ENCODE measurements around the gene UXT.
"Not testable (repeated sequence)": the region's sequence is repeated elsewhere in the genome, so short reads cannot be mapped to it uniquely, and the experiment has no call there.

The UXT gene

DNA sequence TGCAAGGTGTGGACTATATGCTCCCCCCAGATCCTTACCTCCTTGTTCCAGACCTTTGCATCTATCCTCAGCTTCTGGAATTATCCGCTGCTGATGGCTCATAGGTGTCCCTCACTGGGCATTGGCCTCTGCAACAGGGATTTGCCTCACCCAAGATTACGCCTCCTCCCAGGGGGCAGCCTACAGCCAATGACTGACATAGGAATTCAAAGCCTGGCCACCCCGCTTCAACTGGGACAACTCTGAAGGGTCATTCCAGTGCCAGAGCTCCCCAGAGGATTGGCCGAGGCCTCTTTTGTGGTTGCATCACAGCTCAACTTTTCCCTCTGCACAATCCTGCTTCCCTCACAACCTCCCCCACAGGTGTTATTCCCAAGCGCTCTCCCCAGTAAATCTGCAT, 44.4 kb downstream of the UXT start:
- no peak for DNase-seq (ENCODE audit: low read depth in 2 of 2)

DNA sequence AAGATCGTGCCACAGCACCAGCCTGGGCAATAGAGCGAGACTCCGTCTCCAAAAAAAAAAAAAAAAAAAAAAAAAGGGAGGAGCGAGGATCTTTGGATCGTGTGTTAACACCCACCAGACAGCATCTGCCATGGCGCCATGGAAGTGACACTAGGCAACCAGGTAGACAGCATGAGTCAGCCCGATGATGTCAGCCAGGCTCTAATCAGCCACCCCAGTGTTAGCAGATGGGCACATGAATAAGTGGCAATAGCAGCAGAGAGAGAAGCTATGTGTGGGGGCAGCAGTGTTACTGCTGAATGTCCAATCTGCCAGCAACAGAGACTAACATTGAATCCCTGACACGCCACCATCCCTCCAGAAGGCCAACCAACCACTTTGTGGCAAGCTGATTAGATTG, 45.9 kb downstream of the UXT start:
- DNase-seq (ENCODE audit: low read depth in 2 of 2): no peak

DNA sequence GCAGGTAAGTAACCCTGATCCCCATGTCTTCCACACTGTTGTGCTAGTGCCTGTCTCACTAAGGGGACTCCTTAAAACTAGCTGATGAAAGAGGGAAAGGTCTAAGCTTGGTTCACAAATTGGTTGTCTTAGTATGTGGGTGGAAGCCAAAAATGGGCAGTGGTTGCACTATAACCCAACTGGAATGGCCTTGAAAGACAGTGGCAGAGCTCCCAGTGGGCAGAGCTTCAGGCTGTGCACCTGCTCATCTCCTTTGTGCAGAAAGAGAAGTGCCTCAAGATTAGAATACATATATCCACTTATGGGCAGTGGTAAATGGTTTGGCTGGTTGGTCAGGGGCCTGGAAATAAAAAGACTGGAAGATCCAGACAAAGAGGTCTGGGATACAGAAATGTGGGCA, 46.6 kb downstream of the UXT start:
- no peak for DNase-seq (ENCODE audit: low read depth in 2 of 2)

DNA sequence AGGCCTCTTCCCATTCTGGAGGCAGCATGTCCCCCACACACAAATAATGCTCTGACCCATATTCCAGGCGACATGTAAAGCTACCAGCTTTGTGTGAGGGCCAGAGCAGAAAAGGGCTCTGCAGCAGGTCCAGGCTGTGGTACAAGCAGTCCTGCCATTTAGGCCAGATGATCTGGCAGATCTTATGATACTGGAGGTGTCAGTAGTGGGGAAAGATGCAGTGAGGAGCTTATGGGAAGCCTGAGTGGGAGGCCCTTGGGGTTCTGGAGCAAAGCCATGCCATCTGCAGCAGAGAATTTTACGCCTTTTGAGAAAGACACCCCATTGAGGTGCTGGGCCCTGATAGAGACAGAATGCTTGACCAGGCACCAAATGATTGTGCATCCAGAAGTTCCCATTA, 47.1 kb downstream of the UXT start:
- DNase-seq (ENCODE audit: low read depth in 2 of 2): no peak

DNA sequence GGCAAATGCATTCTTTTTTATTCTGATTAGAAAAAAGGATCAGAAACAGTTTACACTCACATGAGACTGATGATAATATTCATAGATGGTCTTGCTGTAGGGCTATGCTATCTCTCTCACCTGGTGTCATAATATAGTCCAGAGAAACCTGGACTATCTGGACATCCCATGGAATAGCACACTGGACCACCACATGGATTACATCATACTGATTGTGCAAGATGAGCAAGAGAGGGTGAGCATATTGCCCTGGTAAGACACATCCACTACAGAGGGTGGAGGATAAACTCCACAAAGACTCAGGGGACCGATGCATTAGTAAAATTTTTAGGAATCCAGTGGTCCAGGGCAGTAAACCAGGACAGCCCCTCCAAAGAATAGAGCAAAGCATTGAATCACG, 47.5 kb downstream of the UXT start:
- DNase-seq (ENCODE audit: low read depth in 2 of 2): no peak

DNA sequence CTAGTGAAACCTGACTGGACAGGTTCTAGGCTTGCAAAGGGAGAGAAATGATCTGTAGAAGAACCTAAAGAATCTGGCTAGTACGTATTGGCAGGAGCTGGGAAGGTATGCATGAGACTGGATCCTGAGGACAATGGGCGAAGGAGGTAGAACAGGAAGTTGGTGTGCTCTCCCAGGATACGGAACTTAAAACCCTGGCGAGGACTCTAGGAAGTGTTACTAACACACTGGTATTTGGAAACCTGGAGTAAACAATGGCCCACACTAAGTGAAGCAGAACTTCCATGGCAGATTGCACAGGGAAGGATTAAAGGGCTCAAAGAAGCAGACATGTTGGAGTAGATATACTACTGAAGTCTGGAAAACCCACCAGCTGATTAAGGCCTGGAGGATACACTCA, 48.5 kb downstream of the UXT start:
- no peak for DNase-seq (ENCODE audit: low read depth in 2 of 2)

DNA sequence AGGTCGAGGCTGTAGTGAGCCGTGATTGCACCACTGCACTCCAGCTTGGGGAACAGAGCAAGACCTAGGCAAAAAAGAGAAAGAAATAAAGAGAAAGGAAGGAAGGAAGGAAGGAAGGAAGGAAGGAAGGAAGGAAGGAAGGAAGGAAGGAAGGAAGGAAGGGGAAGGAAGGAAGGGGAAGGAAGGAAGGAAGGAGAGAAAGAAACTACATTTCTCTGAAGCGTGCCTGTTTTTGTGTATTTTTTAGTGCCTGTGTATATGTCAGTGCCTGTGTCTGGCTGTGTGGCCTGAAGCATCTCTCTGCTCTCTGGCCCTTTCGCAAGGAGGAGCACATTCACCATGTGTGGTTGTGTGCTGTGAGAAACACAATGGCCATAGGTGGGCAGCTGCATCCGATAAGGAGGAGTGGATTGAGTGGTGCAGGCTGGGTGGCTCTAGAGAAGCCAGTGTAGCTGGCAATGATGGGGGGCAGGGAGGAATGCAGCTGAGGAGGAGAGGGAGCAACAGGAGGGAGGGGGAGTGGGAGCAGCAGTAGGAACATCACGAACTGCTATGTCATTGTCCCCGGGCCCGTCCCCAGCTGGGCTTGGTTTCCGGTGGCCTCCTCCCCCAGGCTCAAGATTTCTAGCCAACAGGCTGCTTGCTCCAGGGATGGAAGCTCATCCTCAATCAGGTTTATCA, 50.7 kb downstream of the UXT start:
- DNase-seq (ENCODE audit: low read depth in 2 of 2): no peak

DNA sequence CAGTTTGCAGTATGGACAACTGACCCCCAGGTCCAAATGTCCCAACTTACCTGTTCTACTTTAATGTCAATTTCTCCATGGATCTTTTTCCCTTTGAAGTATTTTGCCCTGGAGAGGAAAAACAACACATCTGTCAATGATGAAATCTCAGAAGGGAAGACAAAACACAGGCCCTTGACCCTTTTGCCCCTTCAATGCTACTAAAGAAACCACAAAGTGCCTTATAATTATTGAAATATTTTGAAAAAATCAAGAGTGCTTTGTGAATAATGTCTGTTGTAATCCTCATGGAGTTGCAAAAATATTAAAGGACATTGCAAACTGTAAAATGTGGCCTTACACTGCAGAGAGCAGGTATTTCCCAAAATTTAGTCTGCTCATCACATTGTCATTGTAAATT, 51.9 kb downstream of the UXT start:
- no peak for DNase-seq (ENCODE audit: low read depth in 2 of 2)

DNA sequence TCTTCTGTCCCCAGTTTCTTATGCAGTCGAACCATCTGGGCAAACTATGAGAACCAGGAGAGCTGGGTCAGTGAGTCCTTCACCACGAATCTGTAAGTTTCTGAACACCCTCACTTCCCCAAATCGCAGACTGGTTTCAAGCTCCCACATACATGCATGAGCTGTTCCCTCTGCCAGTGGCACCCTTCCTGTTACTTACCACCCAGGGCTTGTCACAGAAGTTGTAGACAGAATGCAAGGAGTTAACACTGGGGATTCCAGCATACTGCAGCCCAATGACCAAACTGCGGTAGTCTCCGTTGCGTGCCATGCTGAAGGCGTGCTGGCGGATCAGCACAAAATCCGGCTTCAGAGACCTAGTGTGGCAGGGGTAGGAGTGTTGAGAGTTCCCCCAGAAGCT, 54.0 kb downstream of the UXT start:
- DNase-seq (ENCODE audit: low read depth in 2 of 2): no peak

DNA sequence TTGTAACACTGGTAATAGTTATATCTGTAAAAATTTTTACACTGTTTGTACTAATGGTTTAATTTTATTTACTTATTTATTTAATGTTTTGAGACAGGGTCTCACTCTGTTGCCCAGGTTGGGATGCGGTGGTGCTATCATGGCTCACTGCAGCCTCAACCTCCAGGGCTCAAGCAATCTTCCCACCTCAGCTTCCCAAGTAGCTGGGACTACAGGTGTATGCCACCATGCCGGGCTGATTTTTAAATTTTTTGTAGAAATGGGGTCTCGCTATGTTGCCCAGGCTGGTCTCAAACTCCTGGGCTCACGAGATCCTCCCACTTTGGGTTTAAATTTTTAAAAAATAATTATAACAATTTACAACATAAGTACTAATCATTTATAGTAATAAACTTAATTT, 55.9 kb downstream of the UXT start:
- DNase-seq (ENCODE audit: low read depth in 2 of 2): not testable (repeated sequence)

Measured in stimulated activated CD8-positive, alpha-beta memory T cell treated with anti-CD3 and anti-CD28 coated beads, Interleukin-7, amount 100 ng/mL, for 4 hours (primary cell).